Sigmoid colon (tissue), 4 donors: ENCODE data around the gene SHANK3.

Source experiments
- CTCF ChIP-seq, 4 experiments: fragments of 450-650 bp in 3 of 4; fragments of 200-600 bp in 1 of 4; IDR thresholded peaks; one replicate each; pipeline ENCODE4 v1.5.1; 2016 to 2019; ENCODE audit warnings: antibody characterized with exemption in 4 of 4, mild to moderate bottlenecking in 3 of 4, moderate library complexity in 2 of 4
- POLR2A ChIP-seq, 2 donors: fragments of 450-650 bp; IDR thresholded peaks; one replicate each; pipeline ENCODE4 v1.6.1; 2016; ENCODE audit warnings: antibody characterized with exemption in 2 of 2, mild to moderate bottlenecking in 2 of 2, moderate library complexity in 2 of 2
- POLR2AphosphoS5 ChIP-seq, 4 donors: sonication (generic); formaldehyde crosslinking; IDR thresholded peaks; one replicate each; pipeline ENCODE4 v1.6.1; 2017; ENCODE audit warnings: antibody characterized with exemption in 4 of 4

- no peak for TF ChIP-seq CTCF (IDR thresholded peaks at IDR 0.05)
- no peak for TF ChIP-seq POLR2A (IDR thresholded peaks at IDR 0.05)
- TF ChIP-seq POLR2AphosphoS5 (IDR thresholded peaks at IDR 0.05) = no peak
Measured at GRCh38 chr22:50670914-50671538, 1.6 kb upstream of the SHANK3 start.
